ENCODE results near the gene HMCN1.

GRCh38 chr1:185926588-185926987 lies 192.4 kb downstream of the HMCN1 start:
- TF ChIP-seq CTCF (conservative IDR thresholded peaks at IDR 0.05 in 1 of 2, IDR thresholded peaks at IDR 0.05 in 1 of 2; ENCODE audit: extremely low read depth in 1 of 2, insufficient read depth in 1 of 2, low read depth in 1 of 2, low read length in 2 of 2): no peak
- TF ChIP-seq EZH2 (IDR thresholded peaks at IDR 0.05; ENCODE audit: borderline replicate concordance, low read length): no peak

All from mammary epithelial cell (primary cell).